ENCODE measurements around the gene PTPRN2.

GRCh38 chr7:158536871-158537515, 50.6 kb downstream of the PTPRN2 start:
- no peak for TF ChIP-seq CTCF (conservative IDR thresholded peaks at IDR 0.05; ENCODE audit: low read length)
- no peak for TF ChIP-seq EZH2phosphoT487 (IDR thresholded peaks at IDR 0.05; ENCODE audit: borderline replicate concordance, low read depth, low read length)

Data from OCI-LY7 (cell line).